Pancreas (tissue), 10 donors: Measurements from ENCODE around the gene EIF4E1B. TPM values are rescaled to one million over a fixed set of nuclear protein-coding genes. Genes with fewer than 3 reads are reported as not detected.
A peak's percentile ranks its signal among the peaks of the same experiment; 100 is the strongest.

Experiments used
- ATAC-seq, 4 donors: fragments of 200-7000 bp; cut with Tn5 transposase; one replicate each; pipeline versions ENCODE4 v1.8.0 to v1.9.1; 2020; ENCODE audit warnings: mild to moderate bottlenecking in 4 of 4, moderate library complexity in 4 of 4
- DNase-seq, 6 donors: peaks; one replicate each; pipeline ENCODE4 v3.0.0-alpha.2; 2020
- FAIRE-seq: peaks from 2 replicates; lab custom pipeline; 2012; peaks lifted over from hg19 to GRCh38; lab: Jason Lieb, UNC
- H3K27ac ChIP-seq, 4 donors: fragments of 200-600 bp; sonication (generic); 1 replicate in 3 of 4; 2 replicates in 1 of 4; pipeline versions ENCODE4 v1.5.0 to v1.8.0; 2020
- H3K27me3 ChIP-seq, 4 donors: fragments of 200-600 bp; one replicate each; pipeline ENCODE4 v1.8.0; 2021
- H3K36me3 ChIP-seq, 3 donors: fragments of 200-600 bp; sonication (generic) in 1 of 3; one replicate each; pipeline versions ENCODE4 v1.5.0 to v1.8.0; 2020 to 2021
- H3K4me1 ChIP-seq, 3 donors: fragments of 200-600 bp; one replicate each; pipeline ENCODE4 v1.8.0; 2021
- H3K4me3 ChIP-seq, 4 donors: fragments of 200-600 bp; sonication (generic) in 2 of 4; one replicate each; pipeline versions ENCODE4 v1.5.0 to v1.8.0; 2020 to 2021
- H3K9me3 ChIP-seq, 4 donors: fragments of 200-600 bp; one replicate each; pipeline ENCODE4 v1.8.0; 2021
- CTCF ChIP-seq, 4 donors: fragments of 200-600 bp; sonication (generic) in 3 of 4; IDR thresholded peaks; one replicate each; pipeline versions ENCODE4 v1.5.0 to v1.8.0; 2021; ENCODE audit warnings: antibody characterized with exemption in 4 of 4
- WGBS, 2 donors: extraction: QIAGEN DNeasy Blood & Tissue Kit; methylation state at CpG; one replicate each; pipeline ENCODE4 v1.1.7; 2013; 5-methylcytosine and 5-hydroxymethylcytosine counted together
- intact Hi-C, 3 donors: fragments of 100-400 bp; cut with DNase I; formaldehyde crosslinking; loops; one replicate each; pipeline versions ENCODE4 v1.11.1 to v1.14.2; 2022
- polyA plus RNA-seq, 2 donors: library from polyadenylated mRNA; stranded (reverse); fragments of 200-250 nt; gene quantifications; one replicate each; pipeline ENCODE4 v1.2.3, GENCODE V29; 2013
- total RNA-seq, 6 donors: library from RNA; stranded (reverse); fragmentation: NEBNext Ultra II Directional in 4 of 6; extraction: Animal tissue kit (Norgen Biotek cat#: 25700) in 4 of 6; gene quantifications; one replicate each; pipeline versions ENCODE4 v1.2.1 to v1.2.4, GENCODE V29; 2021 to 2023
- donor health status: healthy with polysubstance abuse.
- donor health status: DM: no; HTN: no; CAD: no; lungs with moderate emphysema.
- donor health status: DM: no; HTN: no; CAD: no.
- donor health status: control.
- donor health status: control.
- donor health status: Bipolar disorder and iron deficiency.
- donor health status: DM: yes; HTN: yes; CAD: no.
- donor health status: DM: no; HTN: no; CAD: no.
- donor health status: DM: no; HTN: no; CAD: no.
- donor health status: DM: yes; HTN: yes; CAD: no.

Gene EIF4E1B
- total and polyA plus RNA-seq, 8 donors: 0.04 to 1.5 (median 0.30) TPM; not detected in 5

DNA sequence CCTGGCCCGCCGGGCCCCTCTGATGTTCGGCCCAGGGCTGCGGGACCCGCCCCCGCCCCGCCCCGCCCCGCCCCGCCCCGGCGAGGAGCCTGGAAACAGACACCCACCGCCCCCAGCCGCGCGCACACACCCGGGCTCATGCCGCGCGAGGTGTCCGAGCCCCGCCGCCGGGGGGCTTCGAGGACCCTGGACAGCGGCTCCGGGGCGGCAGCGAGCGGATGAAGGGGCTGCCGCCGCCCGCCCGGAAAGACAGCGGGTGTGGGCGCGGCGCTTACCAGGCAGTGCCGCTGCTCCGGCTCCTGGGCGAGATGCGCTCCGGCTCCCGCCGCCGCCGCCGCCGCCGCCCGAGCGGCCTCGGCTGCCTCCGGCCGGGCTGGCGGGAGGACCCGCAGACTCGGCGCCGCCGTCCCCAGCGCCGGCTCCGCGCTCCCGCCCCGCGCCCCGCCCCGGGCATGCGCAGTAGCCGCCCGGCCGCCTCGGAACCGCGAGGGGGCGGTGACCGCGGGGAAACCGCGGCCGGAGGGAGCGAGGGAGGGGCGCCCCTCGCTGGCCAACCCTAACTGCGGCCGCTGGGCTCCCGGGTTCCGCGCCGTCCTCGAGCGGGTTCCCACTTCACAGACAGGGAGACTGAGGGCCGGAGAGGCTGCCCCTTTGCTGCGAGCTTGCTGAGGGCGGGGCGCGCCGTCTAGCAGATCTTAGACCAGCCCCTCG lies 20.6 kb upstream of the EIF4E1B start, which contains the start of gene GPRIN1:
GPRIN1 (minus strand) TSS at position 433 of the 711 bp plus-strand sequence. CDS start 10,322 bp downstream, outside the sequence.
- no peaks in the 10 kb centered on the region for H3K27me3 ChIP-seq
- intact Hi-C loops: no loop called here
- FAIRE-seq (no peak), ATAC-seq (peak; percentile 84 to 94 (median 90)), DNase-seq (peak in 5 of 6 donors; percentile 23 to 88 (median 51))
- TF ChIP-seq CTCF (IDR thresholded peaks at IDR 0.05): no peak
- H3K4me1 ChIP-seq: no peaks in the 10 kb centered on the region
- H3K27ac ChIP-seq: no peak within 1 kb of the TSS
- H3K9me3 ChIP-seq: no peaks in the 10 kb centered on the region
- H3K36me3 ChIP-seq: no peaks in the 10 kb centered on the region
- WGBS, 2 donors: 0 to 1% methylated on average over 55 to 101 of the region's 101 CpGs
- peak within 1 kb of the TSS; percentile 29 to 69 (median 43) for H3K4me3 ChIP-seq

- Histone ChIP-seq H3K4me1 (no peaks in the 10 kb centered on the region), H3K36me3 (no peaks in the 10 kb centered on the region), H3K4me3 (peak overlapping the region; percentile 29 to 69 (median 43)), H3K9me3 (no peaks in the 10 kb centered on the region), H3K27me3 (no peaks in the 10 kb centered on the region), H3K27ac (no peak overlapping the region)
- no peak for TF ChIP-seq CTCF (IDR thresholded peaks at IDR 0.05)
- ATAC-seq (peak in 2 of 4 donors; percentile 10 to 13), DNase-seq (no peak), FAIRE-seq (no peak)
- WGBS, 2 donors: 2 to 4% methylated on average over 22 to 31 of the region's 31 CpGs
- intact Hi-C loops: no loop called here
Measured at GRCh38 chr5:176610435-176610773, 20.1 kb upstream of the EIF4E1B start.

DNA sequence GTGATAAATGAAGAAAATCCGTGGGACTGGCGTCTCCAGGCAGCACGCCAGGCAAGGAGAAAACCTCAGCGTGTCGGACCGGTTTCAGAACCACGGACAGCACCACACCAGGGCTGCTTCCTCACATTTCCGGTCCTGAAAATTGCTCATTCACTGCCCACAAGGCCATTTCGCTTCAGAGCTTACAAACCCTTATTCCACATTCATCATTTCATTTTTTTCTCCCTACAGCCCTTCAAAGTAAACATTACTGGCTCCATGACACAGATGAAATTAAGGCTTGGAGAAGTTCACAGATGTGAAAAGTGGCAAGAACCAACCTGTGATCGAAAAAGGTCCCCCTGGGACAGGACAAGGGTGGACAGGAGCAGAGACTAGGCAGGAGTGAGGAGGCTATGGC lies 19.0 kb upstream of the EIF4E1B start:
- intact Hi-C loops: no loop called here

DNA sequence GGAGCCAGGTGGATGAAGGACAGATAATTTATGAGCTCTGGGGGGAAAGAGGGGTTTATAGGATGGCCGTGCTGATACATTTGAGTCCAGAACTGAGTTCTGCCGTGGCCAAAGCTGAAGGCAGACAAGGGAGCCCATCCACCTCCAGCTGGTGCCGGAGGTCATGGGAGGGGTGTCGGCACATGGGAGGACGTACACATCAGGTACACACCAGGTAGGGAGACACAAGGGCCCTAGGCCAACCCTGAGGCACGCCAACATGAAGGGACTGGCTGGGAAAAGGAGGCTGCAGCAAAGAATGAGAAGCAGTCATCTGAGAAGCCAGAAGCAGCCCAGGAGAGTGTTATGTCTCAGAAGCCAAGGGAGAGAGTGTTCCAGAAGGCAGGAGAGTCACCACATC lies 18.5 kb upstream of the EIF4E1B start:
- ATAC-seq: no peak
- intact Hi-C loops: no loop called here
- no peak for FAIRE-seq
- Histone ChIP-seq H3K36me3 (no peaks in the 10 kb centered on the region), H3K4me3 (no peak overlapping the region), H3K27ac (no peak overlapping the region), H3K9me3 (no peaks in the 10 kb centered on the region), H3K4me1 (no peaks in the 10 kb centered on the region), H3K27me3 (no peaks in the 10 kb centered on the region)
- no peak for TF ChIP-seq CTCF (IDR thresholded peaks at IDR 0.05)
- no peak for DNase-seq
- WGBS, 2 donors: 75 to 78% methylated on average over 6 of the region's 6 CpGs

More for the DNA sequence above, 19.0 kb upstream of the EIF4E1B start:
- Histone ChIP-seq H3K36me3 (no peaks in the 10 kb centered on the region), H3K9me3 (no peaks in the 10 kb centered on the region), H3K27ac (no peak overlapping the region), H3K4me3 (no peak overlapping the region), H3K27me3 (no peaks in the 10 kb centered on the region), H3K4me1 (no peaks in the 10 kb centered on the region)
- DNase-seq (peak in 5 of 6 donors; percentile 63 to 85 (median 80)), FAIRE-seq (no peak), ATAC-seq (peak in 3 of 4 donors; percentile 50 to 70 (median 51))
- WGBS, 2 donors: 9 to 11% methylated on average over 10 of the region's 10 CpGs
- no peak for TF ChIP-seq CTCF (IDR thresholded peaks at IDR 0.05)

GRCh38 chr5:176612855-176613254 lies 17.6 kb upstream of the EIF4E1B start:
- DNase-seq: no peak
- ATAC-seq: no peak
- H3K4me3 ChIP-seq: no peak overlapping the region
- H3K4me1 ChIP-seq: no peaks in the 10 kb centered on the region
- no peak for FAIRE-seq
- no peak overlapping the region for H3K27ac ChIP-seq
- H3K27me3 ChIP-seq: peaks cover 0 to under 1% (median 0%) of the 10 kb centered on the region in 4 donors
- intact Hi-C loops: no loop called here
- H3K9me3 ChIP-seq: no peaks in the 10 kb centered on the region
- no peaks in the 10 kb centered on the region for H3K36me3 ChIP-seq
- WGBS, 2 donors: 43 to 47% methylated on average over 2 of the region's 2 CpGs
- TF ChIP-seq CTCF (IDR thresholded peaks at IDR 0.05): no peak
